RWPE1 (cell line): Measurements from ENCODE around the gene KRTAP5-6.
"Not testable (repeated sequence)": the region's sequence is repeated elsewhere in the genome, so short reads cannot be mapped to it uniquely, and the experiment has no call there.

ENCODE experiments used
- CTCF ChIA-PET: fragments of 350-600 bp; sonication (Branson Sonifier 250); formaldehyde crosslinking; extraction: SDS; loops from one replicate; lab custom pipeline; 2021; lab: Yijun Ruan, JAX
- POLR2A ChIA-PET: fragments of 400-600 bp; formaldehyde crosslinking; extraction: SDS; loops from one replicate; lab custom pipeline; 2020; ENCODE audit warnings: antibody characterized with exemption; ENCODE audit not compliant: low non-redundant PET; lab: Yijun Ruan, JAX
- DNase-seq: peaks from one replicate; pipeline ENCODE4 v3.0.0; 2012; ENCODE audit warnings: low spot score
- H3K27ac ChIP-seq: fragments of 450-650 bp; 2 replicates; pipeline ENCODE4 v1.5.1; 2017
- TF ChIP-seq, protein P1 (sequence below): fragments of 450-650 bp; conservative IDR thresholded peaks from 2 replicates; pipeline ENCODE4 v1.5.1; 2017; ENCODE audit warnings: low read depth, mild to moderate bottlenecking

KRTAP5-6 gene

DNA sequence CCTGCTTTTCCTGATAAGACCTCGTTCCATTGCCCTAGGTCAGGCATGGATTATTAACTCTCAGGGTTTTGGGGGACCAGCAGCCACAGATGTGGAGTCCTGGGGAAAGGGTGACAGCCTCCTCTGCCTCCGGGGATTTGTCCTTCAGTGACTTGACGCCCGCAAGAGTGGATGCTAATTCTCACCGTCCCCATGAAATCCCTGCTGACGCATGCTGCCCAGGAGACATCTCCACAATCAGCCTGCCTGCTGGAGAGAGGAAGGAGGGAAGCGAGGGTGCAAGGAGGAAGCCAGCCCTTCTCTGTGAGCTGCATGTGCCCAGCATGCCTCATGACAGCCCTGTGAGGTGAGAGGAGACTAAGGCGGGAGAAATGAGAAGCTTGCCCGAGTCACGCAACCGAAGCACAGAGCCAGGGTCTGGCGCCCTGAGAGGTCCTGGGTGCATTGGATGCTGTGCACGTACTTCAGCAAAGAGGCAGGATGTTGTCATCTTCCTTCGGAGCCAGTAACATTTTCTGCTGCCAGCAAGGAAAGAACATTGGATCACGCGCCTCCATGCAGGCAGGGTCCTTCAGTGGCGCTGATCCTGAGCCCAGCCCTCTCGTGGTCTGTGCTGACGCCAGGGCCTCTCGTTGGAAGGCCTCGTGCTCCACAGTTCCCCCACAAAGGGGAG is 27.3 kb upstream of the KRTAP5-6 start:
- no peak overlapping the region for H3K27ac ChIP-seq
- ChIA-PET POLR2A (no interaction called here), CTCF (no interaction called here)
- DNase-seq, result no peak
- TF ChIP-seq, protein P1, sequence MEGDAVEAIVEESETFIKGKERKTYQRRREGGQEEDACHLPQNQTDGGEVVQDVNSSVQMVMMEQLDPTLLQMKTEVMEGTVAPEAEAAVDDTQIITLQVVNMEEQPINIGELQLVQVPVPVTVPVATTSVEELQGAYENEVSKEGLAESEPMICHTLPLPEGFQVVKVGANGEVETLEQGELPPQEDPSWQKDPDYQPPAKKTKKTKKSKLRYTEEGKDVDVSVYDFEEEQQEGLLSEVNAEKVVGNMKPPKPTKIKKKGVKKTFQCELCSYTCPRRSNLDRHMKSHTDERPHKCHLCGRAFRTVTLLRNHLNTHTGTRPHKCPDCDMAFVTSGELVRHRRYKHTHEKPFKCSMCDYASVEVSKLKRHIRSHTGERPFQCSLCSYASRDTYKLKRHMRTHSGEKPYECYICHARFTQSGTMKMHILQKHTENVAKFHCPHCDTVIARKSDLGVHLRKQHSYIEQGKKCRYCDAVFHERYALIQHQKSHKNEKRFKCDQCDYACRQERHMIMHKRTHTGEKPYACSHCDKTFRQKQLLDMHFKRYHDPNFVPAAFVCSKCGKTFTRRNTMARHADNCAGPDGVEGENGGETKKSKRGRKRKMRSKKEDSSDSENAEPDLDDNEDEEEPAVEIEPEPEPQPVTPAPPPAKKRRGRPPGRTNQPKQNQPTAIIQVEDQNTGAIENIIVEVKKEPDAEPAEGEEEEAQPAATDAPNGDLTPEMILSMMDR, result no peak

DNA sequence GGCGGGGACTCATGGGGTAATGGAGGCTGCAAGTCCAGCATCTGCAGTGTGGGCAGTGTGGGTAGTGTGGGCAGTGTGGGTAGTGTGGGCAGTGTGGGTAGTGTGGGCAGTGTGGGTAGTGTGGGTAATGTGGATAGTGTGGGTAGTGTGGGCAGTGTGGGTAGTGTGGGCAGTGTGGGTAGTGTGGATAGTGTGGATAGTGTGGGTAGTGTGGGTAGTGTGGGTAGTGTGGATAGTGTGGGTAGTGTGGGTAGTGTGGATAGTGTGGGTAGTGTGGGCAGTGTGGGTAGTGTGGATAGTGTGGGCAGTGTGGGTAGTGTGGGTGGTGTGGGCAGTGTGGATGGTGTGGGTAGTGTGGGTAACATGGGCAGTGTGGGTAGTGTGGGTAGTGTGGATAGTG is 26.5 kb upstream of the KRTAP5-6 start:
- DNase-seq, H3K27ac ChIP-seq, POLR2A ChIA-PET, CTCF ChIA-PET: not testable (repeated sequence)

DNA sequence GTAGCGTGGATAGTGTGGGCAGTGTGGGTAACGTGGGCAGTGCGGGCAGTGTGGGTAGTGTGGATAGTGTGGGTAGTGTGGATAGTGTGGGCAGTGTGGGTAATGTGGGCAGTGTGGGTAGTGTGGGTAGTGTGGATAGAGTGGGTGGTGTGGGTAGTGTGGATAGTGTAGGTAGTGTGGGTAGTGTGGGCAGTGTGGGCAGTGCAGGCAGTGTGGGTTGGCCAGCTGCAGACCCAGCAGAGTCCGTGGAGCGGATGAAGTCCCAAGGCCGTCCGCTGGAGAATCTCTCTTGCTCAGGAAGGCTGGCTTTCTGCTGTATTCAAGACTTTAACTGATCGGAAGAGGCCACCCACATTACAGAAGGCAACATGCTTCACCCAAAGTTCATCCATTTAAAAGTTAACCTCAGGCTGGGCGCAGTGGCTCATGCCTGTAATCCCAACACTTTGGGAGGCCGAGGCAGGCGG is 26.1 kb upstream of the KRTAP5-6 start:
- H3K27ac ChIP-seq, result no peak overlapping the region
- DNase-seq, result no peak
- CTCF ChIA-PET, result no interaction called here
- TF ChIP-seq, protein P1, result no peak
- POLR2A ChIA-PET, result no interaction called here

DNA sequence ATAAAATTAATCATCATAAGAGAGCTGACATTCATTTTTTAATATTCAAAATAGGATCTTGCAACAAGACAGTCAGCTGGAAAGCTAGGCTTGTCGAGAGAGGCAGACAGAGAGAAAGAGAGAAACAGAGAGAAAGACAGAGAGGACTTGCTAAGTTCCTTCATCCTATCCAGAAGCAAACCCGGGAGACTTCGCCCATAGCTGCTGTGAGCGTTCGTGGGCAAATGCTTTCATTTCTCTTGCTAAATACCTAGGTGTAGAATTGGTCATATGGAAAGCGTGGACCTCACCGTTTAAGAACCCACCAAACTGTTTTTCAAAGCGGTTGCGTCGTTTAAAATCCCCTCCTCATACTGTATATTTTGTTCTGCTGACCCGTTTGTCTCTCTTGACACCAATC is 25.3 kb upstream of the KRTAP5-6 start:
- H3K27ac ChIP-seq, result no peak overlapping the region
- ChIA-PET POLR2A (no interaction called here), CTCF (no interaction called here)
- no peak for DNase-seq
- TF ChIP-seq, protein P1, result no peak

DNA sequence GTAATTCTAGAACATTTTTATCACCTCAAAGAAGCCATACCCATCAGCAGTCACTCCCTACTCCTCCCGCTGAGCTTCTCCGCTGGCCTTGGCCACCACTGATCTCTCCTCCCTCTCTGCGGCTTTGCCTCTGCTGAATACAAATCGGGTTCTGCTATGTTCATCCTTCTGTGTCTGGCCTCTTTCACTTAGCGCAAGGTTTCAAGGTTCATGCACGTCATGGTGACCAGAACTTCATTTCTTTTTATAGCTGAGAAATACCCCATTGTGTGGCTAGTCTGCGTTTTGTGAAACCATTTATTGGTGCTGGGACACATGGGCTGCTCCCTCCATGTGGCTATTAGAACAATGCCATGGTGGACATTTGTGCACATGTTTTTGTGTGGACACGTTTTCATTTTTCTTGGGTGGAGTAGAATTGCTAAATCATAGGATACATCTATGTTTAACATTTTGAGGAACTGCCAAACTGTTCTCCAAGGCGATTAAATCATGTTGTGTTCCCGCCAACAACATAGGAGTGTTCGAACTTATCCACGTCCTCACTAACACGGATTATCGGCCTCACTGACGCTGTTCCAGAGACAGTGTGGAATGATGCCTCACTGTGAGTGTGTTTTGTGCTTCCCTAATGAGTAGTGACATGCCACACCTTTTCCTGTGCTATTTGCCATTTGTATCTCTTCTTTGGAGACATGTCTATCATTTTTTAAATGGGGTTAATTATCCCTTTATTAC is 24.2 kb upstream of the KRTAP5-6 start:
- ChIA-PET POLR2A (no interaction called here), CTCF (no interaction called here)
- TF ChIP-seq, protein P1, result no peak
- H3K27ac ChIP-seq, result no peak overlapping the region
- DNase-seq, result no peak

DNA sequence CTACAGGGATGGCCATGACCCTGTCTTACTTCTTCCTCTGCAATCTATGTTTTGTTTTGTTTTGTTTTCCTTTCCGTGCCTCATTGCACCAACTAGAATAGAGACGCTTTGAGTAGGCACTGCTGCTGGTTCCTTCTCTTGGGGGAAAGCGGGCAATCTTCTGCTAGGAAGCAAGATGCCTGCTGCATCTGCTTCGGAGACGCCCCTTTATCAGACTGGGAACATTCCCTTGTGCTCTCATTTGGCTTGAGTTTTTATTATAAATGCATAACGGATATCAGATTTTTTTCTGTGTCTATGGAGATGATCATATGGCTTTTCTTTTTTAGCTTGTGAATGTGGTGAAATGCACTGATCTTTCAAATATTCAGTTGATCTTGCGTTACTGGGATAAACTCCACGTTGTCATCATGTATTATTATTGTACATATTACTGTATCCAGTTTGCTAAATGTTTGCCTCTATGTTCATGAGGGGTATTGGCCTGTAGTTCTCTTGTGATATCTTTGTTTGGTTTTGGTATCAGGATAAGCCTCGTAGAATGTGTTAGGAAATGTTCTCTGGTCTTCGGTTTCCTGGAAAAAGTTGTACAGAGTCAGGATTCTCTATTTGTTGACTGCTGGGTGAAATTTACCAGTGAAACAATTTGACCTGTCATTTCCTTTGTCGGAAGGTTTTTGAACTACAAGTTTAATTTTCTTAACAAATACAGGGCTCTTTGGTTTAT is 23.4 kb upstream of the KRTAP5-6 start:
- no peak for DNase-seq
- H3K27ac ChIP-seq, result no peak overlapping the region
- ChIA-PET POLR2A (no interaction called here), CTCF (no interaction called here)
- TF ChIP-seq, protein P1, result no peak
